GM12878 (cell line): ENCODE measurements around the gene GRK5.

ENCODE experiments used
- BRCA1 ChIP-seq: IDR thresholded peaks from 2 replicates; pipeline ENCODE4 v1.6.1; 2011; ENCODE audit warnings: low read depth, low read length, improper control_type of control experiment
- CEBPB ChIP-seq, 2 experiments: fragments of 150-350 bp in 1 of 2; IDR thresholded peaks; 2 replicates each; pipeline ENCODE4 v1.6.1; 2012 to 2014; ENCODE audit warnings: low read depth in 2 of 2, low read length in 2 of 2, borderline replicate concordance in 1 of 2, inconsistent platforms in 1 of 2
- CTCF ChIP-seq, 3 experiments: IDR thresholded peaks in 2 of 3; conservative IDR thresholded peaks in 1 of 3; 2 replicates each; pipeline ENCODE4 v1.5.1; 2011; ENCODE audit warnings: low read depth in 3 of 3, low read length in 3 of 3, mild to moderate bottlenecking in 3 of 3, control low read depth in 2 of 3, moderate library complexity in 2 of 3, inconsistent platforms in 1 of 3, mixed read lengths in 1 of 3; ENCODE audit not compliant: control insufficient read depth in 2 of 3, insufficient read depth in 1 of 3; ENCODE audit errors: extremely low read depth in 1 of 3
- TAF1 ChIP-seq: IDR thresholded peaks from 2 replicates; pipeline ENCODE4 v1.6.1; 2011; ENCODE audit warnings: mild to moderate bottlenecking, low read depth, low read length, borderline replicate concordance
- TCF12 ChIP-seq: IDR thresholded peaks from 2 replicates; pipeline ENCODE4 v1.6.1; 2011; ENCODE audit warnings: low read depth, mild to moderate bottlenecking, low read length
- ZNF24 ChIP-seq: fragments of 450-650 bp; IDR thresholded peaks from 2 replicates; pipeline ENCODE4 v1.6.1; 2017; ENCODE audit warnings: antibody characterized with exemption, mild to moderate bottlenecking
- TF ChIP-seq, protein P1 (sequence below): fragments of 450-650 bp; IDR thresholded peaks from 2 replicates; pipeline ENCODE4 v1.6.1; 2017; ENCODE audit warnings: mild to moderate bottlenecking, low read depth, inconsistent platforms; ENCODE audit not compliant: poor library complexity, severe bottlenecking
- TF ChIP-seq, protein P2 (sequence below): IDR thresholded peaks from 2 replicates; pipeline ENCODE4 v1.6.1; 2012; ENCODE audit warnings: low read depth, low read length, improper control_type of control experiment

DNA sequence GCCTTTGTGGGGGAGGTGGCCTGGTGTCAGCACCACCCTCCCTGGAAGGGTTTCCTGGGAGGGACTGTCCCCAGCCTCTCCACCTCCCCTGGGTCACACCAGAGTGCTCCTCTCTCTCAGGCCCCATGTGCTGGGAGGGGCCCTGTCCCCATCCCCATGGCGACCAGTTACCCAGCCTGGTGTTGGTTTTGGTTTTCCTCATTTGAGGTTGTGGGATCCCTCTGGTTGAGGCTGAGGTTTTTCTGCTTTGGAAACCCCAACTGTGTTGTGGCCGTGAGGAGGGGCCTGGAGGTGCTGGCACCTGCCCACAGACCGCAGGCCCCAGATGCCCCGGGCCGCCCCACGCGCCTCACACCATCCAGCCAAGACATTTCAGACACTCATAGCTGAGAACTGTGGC is 106.3 kb downstream of the GRK5 start:
- TF ChIP-seq, protein P1, sequence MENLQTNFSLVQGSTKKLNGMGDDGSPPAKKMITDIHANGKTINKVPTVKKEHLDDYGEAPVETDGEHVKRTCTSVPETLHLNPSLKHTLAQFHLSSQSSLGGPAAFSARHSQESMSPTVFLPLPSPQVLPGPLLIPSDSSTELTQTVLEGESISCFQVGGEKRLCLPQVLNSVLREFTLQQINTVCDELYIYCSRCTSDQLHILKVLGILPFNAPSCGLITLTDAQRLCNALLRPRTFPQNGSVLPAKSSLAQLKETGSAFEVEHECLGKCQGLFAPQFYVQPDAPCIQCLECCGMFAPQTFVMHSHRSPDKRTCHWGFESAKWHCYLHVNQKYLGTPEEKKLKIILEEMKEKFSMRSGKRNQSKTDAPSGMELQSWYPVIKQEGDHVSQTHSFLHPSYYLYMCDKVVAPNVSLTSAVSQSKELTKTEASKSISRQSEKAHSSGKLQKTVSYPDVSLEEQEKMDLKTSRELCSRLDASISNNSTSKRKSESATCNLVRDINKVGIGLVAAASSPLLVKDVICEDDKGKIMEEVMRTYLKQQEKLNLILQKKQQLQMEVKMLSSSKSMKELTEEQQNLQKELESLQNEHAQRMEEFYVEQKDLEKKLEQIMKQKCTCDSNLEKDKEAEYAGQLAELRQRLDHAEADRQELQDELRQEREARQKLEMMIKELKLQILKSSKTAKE, result peak; percentile 69
- TF ChIP-seq CTCF (IDR thresholded peaks at IDR 0.05 in 2 of 3, conservative IDR thresholded peaks at IDR 0.05 in 1 of 3; ENCODE audit: control insufficient read depth in 2 of 3, extremely low read depth in 1 of 3, insufficient read depth in 1 of 3, low read depth in 3 of 3, low read length in 3 of 3) (no peak), ZNF24 (no peak), TCF12 (peak; percentile 40), TAF1 (no peak), BRCA1 (no peak), CEBPB (IDR thresholded peaks at IDR 0.05; ENCODE audit: borderline replicate concordance in 1 of 2, low read depth in 2 of 2, low read length in 2 of 2) (no peak)
- TF ChIP-seq, protein P2, sequence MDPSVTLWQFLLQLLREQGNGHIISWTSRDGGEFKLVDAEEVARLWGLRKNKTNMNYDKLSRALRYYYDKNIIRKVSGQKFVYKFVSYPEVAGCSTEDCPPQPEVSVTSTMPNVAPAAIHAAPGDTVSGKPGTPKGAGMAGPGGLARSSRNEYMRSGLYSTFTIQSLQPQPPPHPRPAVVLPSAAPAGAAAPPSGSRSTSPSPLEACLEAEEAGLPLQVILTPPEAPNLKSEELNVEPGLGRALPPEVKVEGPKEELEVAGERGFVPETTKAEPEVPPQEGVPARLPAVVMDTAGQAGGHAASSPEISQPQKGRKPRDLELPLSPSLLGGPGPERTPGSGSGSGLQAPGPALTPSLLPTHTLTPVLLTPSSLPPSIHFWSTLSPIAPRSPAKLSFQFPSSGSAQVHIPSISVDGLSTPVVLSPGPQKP, result no peak
